ENCODE data around the gene CYP4F11.
"Not testable (repeated sequence)": the region's sequence is repeated elsewhere in the genome, so short reads cannot be mapped to it uniquely, and the experiment has no call there.

Gene CYP4F11

GRCh38 chr19:15873771-15874170 is 60.6 kb downstream of the CYP4F11 start:
- not testable (repeated sequence) for DNase-seq

- no peak for DNase-seq
Measured at GRCh38 chr19:15871570-15871969, 62.8 kb downstream of the CYP4F11 start.

GRCh38 chr19:15869873-15870272 is 64.5 kb downstream of the CYP4F11 start:
- no peak for DNase-seq

GRCh38 chr19:15869109-15869555 is 65.2 kb downstream of the CYP4F11 start:
- DNase-seq, result peak; percentile 5

- DNase-seq, result no peak
Measured at GRCh38 chr19:15866636-15867035, 67.7 kb downstream of the CYP4F11 start.

GRCh38 chr19:15864824-15865223 is 69.5 kb downstream of the CYP4F11 start:
- DNase-seq, result no peak

GRCh38 chr19:15863272-15863671 is 71.1 kb downstream of the CYP4F11 start:
- DNase-seq, result no peak

GRCh38 chr19:15862444-15862843 is 71.9 kb downstream of the CYP4F11 start:
- no peak for DNase-seq
